GM21825 (cell line): ENCODE results near the gene NME1.
"Not testable (repeated sequence)": the region's sequence is repeated elsewhere in the genome, so short reads cannot be mapped to it uniquely, and the experiment has no call there.

Source experiments
- ATAC-seq: cut with Tn5 transposase; IDR thresholded peaks from one replicate; pipeline ENCODE4 v1.9.1; 2021; ENCODE audit warnings: mild to moderate bottlenecking, moderate library complexity; ENCODE audit not compliant: unreplicated experiment

Gene NME1

DNA sequence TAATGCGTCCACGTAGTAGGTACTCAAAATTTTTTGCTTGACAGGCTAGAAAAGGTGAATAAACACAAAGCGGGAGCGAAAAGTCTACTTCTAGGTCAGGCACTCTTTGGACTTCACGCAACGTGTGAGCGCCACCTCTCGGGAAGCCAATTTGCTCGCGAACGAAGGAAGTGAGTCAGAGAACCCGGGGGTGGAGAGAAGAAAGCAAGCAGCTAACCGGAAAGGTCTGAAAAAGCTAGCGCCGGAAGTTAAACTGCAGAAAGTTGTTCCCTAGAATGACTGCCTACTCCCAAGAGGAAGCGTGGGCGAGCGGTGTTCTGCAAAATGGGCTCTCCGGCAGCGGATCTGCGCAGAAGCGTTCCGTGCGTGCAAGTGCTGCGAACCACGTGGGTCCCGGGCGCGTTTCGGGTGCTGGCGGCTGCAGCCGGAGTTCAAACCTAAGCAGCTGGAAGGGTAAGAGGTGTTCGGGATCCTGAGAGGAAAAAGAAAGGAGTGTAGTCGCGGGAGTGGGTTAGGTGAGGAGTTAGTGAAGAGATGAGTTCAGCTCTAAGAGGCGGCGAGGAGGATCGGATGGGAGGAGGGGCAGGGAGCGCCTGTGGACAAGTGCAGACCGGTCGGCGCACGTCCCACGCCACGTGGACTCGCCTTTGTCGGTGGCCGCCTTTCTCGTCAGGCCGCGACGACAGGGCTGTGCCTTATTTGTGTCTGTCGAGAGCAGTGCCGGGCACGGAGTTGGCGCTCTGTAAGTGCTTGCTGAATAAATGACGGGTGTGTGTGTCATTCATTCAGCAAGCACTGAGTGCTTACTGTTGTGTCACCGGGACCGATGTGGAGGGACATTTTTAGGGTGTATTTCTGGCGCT, at the start of gene NME1:
Gene NME1, plus strand, starts transcription at position 350 of the 863 bp plus-strand sequence. CDS start 2,096 bp downstream, outside the sequence.
- peak; percentile 89 for ATAC-seq

DNA sequence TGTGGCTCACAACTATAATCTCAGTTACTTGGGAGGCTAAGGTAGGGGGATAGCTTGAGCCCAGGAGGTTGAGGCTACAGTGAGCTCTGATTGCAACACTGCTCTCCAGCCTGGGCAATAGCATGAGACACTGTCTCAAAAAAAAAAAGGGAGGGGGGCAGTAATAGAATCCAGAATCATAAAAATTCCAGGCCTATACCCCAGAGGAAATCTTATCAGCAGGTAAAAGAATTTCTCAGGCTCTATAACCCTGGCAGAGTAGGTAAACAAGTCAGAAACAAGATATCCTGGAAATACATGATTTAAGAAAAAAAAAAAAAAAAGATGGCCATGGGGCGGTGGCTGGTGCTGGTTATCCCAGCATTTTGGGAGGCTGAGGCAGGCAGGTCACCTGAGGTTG, 45.6 kb upstream of the NME1 start:
- no peak for ATAC-seq

DNA sequence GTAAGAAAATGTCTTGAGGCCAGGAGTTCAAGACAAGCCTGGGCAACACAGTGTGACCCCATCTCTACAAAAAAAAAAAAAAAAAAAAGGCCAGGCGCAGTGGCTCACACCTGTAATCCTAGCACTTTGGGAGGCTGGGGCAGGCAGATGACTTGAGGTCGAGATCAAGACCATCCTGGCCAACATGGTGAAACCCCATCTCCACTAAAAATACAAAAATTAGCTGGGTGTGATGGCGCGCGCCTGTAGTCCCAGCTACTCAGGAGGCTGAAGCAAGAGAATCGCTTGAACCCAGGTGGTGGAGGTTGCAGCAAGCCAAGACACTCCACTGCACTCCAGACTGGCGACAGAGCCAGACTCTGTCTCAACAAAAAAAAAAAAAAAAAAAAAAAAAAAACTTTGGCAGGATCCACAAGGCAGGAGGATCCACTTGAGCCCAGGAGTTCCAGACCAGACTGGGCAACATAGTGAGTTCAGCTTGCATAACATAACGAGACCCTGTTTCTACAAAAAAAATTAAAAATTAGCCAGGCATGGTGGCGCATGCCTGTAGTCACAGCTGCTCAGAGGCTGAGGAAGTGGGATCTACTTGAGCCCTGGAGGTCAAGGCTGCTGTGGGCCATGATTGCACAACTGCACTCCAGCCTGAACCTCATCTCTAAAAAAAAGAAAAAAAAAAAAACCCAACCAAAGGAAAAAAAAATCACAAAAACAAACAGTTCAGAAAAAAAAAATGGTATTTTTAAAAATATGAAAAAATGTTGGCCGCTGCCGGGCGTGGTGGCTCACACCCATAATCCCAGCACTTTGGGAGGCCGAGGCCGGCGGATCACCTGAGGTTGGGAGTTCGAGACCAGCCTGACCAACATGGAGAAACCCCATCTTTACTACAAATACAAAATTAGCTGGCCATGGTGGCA, 40.8 kb upstream of the NME1 start:
- ATAC-seq, result not testable (repeated sequence)

DNA sequence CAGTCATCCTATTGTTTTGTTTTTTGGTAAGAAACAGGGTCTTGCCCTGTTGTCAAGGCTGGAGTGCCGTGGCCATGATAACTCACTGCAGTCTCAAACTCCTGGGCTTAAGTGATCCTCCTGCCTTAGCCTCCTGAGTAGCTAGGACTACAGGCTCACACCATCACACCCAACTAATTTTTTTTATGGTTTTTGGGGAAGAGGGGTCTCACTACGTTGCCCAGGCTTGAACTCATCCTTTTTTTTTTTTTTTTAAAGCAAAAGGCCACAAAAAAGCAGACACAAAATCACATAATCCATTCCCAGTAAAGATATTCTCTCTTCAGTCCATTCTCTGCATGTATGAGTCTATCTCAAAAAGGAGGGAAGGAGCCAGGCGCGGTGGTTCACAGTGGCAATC, 38.2 kb upstream of the NME1 start:
- ATAC-seq, result no peak

DNA sequence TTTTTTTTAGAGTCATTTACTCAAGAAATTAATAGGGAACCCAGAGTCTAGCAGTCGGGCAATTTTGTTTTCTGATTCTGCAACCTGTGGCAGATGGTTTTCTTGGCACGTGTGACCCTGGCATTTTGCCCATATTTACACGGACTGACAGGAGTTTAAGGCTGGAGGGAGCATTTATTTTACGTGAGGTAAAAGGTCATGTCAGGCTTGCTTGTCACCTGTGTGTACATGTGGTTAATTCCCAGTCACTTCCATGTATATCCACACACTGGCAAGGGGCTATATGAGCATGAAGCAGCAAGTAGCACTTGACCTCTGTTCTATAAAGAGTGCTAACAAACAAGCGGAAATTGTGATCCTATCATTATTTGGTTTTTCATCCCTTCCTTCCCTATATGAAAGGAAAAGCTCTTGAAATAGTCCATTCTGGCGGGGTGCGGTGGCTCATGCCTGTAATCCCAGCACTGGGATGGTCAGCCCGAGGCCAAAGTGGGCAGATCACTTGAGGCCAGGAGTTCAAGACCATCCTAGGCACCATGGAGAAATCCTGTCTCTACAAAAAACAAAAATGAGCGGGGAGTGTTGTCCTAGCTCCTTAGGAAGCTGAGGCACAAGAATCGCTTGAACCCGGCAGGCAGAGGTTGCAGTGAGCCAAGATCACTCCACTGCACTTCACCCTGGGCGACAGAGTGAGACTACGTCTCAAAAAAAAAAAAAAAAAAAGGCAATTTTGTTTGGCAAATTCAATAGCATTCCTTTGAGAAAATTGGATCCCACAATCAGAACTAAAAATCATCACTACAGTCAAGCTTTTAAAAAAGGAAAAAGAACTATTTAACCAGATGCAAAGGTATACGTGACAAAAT, 34.8 kb upstream of the NME1 start:
- no peak for ATAC-seq

DNA sequence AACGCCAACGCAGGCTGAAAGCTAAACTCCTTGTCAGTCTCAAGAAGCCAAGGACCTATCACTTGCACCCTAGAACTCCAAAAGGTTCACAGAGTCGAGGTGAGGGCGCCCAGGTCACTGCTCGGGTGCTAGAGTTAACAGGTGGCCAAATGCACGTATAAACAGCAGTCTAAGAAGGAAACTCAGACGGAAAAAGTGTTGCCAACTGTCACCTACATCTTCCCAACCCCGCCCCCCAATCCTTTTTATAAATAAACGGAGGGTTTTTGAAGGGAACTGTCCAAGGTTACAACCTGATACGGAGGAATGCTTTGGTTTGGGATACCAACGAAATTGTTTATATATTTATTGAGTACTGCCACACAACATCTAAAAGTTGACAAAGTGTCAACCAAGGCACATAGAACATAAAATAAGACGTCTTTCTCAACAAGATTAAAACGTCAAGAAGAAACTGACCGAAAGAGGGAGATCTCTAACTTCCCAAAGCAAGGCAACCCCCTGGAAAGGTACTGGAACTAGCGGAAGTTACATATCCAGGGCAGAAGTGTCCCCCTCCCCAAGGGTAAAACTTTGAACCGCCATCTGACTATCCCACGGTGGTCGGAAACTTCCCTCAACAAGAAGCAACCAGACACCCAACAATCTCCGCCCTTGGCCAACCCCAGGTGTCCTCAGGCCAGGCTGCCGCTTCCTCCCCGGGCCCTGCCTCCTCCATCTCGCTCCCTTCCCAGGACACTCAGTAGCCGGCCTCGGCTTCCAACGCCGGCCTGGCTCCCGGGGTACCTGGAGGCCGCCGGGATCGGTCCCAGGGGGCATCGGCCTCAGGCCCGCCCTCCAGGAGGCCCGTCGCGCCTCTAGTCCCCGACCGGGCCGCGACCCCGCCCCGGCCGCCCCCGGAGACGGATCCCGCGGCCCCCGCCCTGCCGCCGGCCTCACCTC, 33.7 kb upstream of the NME1 start:
- peak; percentile 18 for ATAC-seq

DNA sequence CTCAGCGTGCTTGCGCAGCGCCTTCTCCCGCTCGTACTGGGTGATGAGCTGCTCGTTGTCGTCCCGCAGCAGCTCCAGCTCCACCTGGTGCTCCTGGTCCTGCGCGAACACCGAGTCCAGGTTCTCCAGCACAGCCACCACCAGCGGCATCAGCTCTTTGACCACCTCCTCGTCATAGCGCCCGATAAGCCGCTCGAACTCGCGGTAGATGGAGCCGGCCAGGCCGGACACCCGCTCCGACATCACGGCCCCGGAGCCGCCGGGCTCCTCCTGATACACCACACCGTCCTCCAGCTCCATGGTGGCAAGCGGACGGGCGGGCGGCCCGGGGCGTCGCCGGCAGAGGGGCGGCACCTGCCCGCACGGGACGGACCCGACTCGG, 33.0 kb upstream of the NME1 start:
- no peak for ATAC-seq

DNA sequence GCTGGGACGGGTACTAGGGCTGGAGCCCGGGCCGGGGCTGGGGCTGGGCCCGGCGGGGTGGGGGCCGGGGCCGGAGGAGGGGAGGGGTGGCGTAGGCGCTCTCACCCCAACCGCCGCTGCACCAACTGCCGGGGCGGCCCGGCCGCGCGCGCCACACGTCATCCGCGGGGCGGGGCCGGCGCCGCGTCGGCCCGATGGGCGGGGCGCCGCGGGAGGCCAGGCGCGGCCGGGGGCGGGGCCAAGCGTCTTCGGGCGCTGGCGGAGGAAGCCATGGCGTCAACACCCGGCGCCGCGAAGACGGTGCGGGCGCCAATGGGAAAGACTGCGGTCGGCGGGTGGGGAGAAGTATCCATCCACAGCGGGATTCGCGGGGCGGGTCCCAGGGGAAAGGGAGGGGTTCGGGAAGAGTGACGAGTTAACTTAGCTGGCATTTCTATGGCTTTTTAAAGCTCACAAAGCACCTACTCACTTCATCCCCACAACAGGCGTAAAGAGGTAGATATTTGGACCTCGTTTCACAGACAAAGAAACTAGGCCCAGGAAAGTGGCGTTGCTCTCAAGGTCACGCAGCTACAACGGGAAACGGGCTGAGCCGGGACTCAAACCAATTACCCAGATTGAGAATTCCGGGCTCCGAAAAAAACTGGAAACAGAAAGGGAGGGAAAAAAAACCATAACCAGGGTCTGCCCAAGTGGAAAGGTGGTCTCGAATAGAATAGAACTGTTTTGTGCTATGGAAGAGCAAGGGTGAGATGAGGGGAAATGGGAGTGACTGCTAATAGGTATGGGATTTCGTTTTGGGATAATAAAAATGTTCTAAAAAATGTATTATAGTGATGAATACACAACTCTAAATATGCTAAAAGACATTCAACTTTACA, 32.4 kb upstream of the NME1 start, which contains the start of gene SPAG9:
Gene SPAG9, minus strand, starts transcription at position 130 of the 881 bp plus-strand sequence. CDS start 212 bp downstream, outside the sequence.
- ATAC-seq, result peak; percentile 72

DNA sequence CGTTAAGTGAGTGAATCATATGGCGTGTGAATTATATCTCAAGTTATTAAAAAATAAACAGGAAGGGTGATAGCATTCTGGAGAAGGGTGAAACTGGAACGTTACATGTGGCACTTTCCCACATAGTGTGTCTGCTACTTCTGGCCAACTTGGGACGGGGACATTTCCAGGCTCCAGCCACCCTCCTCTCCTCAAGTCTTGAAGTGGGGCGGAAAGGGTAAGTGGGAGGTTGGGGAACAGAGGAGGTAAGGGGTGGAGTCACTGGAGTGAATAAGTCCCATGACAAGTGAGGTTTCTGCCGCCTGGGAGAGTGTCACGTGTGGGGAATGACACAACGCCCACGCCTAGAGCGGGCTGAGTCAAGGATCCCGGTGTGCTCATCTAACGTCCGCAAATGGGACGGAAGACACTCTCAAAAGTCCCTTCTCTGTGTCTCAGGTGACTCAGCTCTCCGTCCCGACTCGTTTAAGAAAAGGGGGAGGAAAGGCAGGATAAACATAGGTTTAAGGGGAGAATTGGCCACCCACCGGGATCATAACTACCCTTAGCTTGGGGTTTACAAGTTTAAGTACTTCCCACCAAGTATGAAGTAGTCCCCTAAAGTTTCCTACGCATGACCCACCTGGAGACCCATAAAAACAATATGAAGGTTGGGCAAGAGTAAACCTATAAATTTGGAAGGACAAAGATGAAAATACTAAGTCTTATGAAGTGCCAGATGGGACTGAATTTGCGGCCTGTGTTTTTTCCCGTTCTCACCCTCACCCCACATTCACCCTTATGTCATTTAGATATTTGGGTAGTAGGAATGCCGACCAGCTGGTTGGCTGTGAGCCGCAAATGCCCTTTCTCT, 31.5 kb upstream of the NME1 start:
- ATAC-seq, result peak; percentile 34

DNA sequence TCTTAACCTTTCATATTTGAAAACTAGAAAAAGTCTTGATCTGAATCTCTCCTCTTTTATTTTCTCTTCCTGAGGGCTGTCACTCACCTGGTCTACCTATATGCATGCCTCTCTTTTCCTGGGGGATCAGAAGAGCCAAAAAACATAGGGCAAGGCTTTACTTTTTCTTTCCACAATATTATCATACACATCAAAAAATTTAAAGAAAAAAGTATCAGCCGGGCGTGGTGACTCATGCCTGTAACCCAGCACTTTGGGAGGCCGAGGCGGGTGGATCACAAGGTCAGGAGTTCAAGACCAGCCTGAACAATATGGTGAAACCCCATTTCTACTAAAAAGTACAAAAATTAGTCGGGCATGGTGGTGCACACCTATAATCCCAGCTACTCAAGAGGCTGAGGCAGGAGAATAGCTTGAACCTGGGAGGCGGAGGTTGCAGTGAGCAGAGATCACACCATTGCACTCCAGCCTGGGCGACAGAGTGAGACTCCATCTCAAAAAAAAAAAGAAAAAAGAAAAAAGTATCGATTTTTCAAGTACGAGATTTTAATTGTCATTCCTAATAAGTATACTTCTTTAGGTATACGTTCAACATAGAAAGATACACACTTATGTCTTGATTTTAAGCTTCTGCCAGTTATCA, 30.8 kb upstream of the NME1 start:
- not testable (repeated sequence) for ATAC-seq

DNA sequence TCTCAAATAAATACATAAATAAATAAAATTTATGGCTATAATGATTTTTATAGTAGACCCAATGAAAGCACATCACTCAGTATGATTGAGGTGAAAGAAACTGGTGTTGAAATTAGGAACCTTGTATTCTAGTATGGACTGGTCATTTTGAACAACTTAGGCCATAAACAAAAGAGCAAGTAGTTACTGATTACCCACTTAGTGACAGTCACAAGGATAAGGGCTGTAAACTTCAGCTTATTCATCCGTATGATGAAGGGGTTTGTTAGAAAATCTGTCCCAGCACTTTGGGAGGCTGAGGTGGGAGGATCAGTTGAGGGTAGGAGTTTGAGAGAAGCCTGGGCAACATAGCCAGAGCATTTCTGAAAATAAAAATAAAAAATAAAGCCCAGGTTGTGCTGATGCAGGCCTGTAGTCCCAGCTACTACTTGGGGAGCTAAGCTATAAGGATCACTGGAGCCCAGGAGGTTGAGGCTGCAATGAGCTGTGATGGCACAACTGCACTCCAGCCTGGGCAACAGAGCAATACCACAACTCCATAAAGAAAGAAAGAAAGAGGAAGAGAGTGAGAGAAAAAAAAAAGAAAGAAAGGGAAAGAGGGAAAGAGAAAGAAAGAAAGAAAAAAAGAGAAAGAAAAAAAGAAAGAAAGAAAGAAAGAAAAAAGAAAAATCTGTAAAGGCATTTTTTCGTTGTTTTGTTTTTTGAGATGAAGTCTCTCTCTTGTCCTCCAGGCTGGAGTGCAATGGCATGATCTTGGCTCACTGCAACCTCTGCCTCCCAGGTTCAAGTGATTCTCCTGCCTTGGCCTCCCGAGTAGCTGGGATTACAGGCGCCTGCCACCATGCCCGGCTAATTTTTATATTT, 28.5 kb upstream of the NME1 start:
- ATAC-seq, result no peak

DNA sequence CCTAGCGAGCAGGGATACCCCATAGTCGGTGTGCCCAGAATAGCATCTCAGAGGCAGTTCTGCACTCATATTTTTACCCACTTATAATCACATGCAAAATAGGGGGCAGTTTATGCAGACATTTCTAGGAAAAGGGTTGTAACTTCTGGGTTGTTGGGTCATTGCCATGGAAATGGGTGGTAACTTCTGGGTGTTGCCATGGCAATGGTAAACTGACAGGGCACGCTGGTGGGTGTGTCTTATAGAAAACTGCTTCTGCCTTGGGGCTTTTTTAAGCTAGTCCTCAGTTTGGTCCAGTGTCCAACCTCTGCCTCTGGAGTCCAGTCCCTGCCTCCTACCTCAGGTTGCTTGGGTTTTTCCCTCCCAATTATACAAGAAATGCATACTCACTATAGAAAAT, 25.3 kb upstream of the NME1 start:
- no peak for ATAC-seq

DNA sequence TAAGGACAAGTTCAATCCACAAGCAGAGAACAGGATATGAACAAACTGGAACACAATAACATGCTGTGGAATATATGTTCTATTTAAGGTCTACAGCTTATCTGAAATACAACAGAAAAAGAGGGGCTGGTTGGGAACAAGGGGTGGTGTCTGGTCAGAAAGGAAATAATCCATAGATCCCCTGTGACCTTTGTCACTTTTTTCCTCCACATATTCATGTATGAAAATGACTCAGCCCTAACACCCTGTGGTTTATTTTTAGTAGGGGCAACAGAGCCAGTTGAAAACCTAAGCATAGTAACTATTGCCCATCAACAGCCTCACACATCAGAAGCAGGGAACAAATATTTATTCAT, 20.4 kb upstream of the NME1 start:
- peak; percentile 68 for ATAC-seq

DNA sequence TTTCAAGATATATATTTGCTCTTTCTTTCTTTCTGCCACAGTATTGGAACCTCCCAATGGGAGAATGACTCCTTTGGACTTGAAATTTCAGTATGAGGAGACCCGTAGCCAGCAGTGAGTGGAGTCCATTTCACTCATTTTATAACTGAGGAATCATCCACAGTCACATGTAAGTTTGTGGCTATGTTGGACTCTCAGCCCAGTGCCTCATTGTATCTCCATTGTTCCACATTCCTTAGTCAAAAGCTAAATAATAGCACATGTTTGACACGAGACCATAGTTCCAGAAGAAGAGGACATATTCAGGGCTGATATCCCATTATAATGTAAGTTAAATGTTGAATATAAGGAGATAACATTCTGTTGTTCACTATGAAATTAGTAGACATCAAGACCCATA, 20.0 kb upstream of the NME1 start:
- no peak for ATAC-seq

DNA sequence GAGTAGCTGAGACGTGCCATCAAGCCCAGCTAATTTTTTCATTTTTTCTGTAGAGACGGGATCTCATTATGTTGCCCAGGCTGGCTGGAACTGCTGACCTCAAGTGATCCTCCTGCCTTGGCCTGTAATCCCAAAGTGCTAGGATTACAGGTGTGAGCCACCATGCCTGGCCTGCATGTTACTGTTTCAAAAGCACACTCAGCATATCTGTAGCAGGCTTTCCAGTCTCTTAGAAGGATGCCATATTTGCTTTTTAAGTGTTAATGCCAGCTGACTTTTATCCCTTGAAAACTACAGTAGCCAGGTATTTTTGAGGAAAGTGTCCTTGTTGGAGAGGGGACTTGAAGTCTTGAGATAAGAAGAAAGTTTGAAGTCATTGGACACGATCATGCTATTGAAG, 17.4 kb upstream of the NME1 start:
- no peak for ATAC-seq

DNA sequence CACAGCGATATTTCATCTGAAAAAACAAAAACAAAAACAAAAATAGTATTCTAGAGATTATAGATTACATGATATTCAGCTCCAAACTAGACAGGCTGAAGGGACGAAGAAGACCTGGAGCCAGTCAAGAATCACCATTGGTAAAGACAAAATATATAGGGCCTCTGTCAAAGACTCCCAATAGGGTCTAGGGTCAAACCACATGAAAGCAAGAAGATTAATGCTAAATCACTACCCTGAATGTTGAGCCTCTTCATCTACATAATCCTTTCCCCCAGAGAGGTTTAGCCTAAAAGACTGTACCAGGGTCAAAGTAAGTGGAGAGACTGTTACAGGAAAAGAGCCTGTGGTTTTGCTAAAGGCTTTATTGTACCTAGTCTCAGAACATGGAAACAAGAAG, 10.8 kb upstream of the NME1 start:
- ATAC-seq, result no peak
